ENCODE results near the gene TEAD1.

DNA sequence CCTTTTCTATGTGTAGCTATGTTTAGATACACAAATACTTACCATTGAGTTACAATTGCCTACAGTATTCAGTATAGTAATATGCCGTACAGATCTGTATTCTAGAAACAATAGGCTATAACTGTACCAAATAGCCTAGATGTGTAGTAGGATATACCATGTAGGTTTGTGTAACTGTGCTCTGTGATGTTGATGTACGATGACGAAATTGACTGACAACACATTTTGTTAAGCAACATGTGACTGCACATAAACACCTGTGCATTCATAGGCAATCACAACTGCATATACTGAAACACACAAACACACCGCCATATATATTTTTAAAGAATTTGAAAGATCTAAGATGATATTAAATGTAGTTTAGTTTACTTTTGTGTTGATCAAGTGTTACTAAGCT is 60.4 kb downstream of the TEAD1 start:
- TF ChIP-seq SMC3 (IDR thresholded peaks at IDR 0.05; ENCODE audit: borderline replicate concordance, low read length) (no peak), SP1 (IDR thresholded peaks at IDR 0.05; ENCODE audit: low read depth, low read length) (no peak), HDAC2 (IDR thresholded peaks at IDR 0.05) (no peak), POLR2A (IDR thresholded peaks at IDR 0.05; ENCODE audit: low read depth, low read length) (no peak), RELA (IDR thresholded peaks at IDR 0.05; ENCODE audit: borderline replicate concordance, partially characterized antibody) (no peak), RAD51 (IDR thresholded peaks at IDR 0.05) (no peak), CREB1 (IDR thresholded peaks at IDR 0.05; ENCODE audit: low read depth) (no peak), STAT1 (conservative IDR thresholded peaks at IDR 0.05) (no peak), RAD21 (IDR thresholded peaks at IDR 0.05; ENCODE audit: insufficient read depth, low read depth, low read length) (no peak)
- TF ChIP-seq, protein P1, sequence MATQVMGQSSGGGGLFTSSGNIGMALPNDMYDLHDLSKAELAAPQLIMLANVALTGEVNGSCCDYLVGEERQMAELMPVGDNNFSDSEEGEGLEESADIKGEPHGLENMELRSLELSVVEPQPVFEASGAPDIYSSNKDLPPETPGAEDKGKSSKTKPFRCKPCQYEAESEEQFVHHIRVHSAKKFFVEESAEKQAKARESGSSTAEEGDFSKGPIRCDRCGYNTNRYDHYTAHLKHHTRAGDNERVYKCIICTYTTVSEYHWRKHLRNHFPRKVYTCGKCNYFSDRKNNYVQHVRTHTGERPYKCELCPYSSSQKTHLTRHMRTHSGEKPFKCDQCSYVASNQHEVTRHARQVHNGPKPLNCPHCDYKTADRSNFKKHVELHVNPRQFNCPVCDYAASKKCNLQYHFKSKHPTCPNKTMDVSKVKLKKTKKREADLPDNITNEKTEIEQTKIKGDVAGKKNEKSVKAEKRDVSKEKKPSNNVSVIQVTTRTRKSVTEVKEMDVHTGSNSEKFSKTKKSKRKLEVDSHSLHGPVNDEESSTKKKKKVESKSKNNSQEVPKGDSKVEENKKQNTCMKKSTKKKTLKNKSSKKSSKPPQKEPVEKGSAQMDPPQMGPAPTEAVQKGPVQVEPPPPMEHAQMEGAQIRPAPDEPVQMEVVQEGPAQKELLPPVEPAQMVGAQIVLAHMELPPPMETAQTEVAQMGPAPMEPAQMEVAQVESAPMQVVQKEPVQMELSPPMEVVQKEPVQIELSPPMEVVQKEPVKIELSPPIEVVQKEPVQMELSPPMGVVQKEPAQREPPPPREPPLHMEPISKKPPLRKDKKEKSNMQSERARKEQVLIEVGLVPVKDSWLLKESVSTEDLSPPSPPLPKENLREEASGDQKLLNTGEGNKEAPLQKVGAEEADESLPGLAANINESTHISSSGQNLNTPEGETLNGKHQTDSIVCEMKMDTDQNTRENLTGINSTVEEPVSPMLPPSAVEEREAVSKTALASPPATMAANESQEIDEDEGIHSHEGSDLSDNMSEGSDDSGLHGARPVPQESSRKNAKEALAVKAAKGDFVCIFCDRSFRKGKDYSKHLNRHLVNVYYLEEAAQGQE (IDR thresholded peaks at IDR 0.05; ENCODE audit: low read depth, low read length) = no peak
- TF ChIP-seq, protein P2, sequence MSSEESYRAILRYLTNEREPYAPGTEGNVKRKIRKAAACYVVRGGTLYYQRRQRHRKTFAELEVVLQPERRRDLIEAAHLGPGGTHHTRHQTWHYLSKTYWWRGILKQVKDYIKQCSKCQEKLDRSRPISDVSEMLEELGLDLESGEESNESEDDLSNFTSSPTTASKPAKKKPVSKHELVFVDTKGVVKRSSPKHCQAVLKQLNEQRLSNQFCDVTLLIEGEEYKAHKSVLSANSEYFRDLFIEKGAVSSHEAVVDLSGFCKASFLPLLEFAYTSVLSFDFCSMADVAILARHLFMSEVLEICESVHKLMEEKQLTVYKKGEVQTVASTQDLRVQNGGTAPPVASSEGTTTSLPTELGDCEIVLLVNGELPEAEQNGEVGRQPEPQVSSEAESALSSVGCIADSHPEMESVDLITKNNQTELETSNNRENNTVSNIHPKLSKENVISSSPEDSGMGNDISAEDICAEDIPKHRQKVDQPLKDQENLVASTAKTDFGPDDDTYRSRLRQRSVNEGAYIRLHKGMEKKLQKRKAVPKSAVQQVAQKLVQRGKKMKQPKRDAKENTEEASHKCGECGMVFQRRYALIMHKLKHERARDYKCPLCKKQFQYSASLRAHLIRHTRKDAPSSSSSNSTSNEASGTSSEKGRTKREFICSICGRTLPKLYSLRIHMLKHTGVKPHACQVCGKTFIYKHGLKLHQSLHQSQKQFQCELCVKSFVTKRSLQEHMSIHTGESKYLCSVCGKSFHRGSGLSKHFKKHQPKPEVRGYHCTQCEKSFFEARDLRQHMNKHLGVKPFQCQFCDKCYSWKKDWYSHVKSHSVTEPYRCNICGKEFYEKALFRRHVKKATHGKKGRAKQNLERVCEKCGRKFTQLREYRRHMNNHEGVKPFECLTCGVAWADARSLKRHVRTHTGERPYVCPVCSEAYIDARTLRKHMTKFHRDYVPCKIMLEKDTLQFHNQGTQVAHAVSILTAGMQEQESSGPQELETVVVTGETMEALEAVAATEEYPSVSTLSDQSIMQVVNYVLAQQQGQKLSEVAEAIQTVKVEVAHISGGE (CRISPR knock-in tag; IDR thresholded peaks at IDR 0.05) = no peak
- TF ChIP-seq, protein P3, sequence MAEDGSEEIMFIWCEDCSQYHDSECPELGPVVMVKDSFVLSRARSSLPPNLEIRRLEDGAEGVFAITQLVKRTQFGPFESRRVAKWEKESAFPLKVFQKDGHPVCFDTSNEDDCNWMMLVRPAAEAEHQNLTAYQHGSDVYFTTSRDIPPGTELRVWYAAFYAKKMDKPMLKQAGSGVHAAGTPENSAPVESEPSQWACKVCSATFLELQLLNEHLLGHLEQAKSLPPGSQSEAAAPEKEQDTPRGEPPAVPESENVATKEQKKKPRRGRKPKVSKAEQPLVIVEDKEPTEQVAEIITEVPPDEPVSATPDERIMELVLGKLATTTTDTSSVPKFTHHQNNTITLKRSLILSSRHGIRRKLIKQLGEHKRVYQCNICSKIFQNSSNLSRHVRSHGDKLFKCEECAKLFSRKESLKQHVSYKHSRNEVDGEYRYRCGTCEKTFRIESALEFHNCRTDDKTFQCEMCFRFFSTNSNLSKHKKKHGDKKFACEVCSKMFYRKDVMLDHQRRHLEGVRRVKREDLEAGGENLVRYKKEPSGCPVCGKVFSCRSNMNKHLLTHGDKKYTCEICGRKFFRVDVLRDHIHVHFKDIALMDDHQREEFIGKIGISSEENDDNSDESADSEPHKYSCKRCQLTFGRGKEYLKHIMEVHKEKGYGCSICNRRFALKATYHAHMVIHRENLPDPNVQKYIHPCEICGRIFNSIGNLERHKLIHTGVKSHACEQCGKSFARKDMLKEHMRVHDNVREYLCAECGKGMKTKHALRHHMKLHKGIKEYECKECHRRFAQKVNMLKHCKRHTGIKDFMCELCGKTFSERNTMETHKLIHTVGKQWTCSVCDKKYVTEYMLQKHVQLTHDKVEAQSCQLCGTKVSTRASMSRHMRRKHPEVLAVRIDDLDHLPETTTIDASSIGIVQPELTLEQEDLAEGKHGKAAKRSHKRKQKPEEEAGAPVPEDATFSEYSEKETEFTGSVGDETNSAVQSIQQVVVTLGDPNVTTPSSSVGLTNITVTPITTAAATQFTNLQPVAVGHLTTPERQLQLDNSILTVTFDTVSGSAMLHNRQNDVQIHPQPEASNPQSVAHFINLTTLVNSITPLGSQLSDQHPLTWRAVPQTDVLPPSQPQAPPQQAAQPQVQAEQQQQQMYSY (CRISPR knock-in tag; IDR thresholded peaks at IDR 0.05) = no peak
- TF ChIP-seq, protein P4, sequence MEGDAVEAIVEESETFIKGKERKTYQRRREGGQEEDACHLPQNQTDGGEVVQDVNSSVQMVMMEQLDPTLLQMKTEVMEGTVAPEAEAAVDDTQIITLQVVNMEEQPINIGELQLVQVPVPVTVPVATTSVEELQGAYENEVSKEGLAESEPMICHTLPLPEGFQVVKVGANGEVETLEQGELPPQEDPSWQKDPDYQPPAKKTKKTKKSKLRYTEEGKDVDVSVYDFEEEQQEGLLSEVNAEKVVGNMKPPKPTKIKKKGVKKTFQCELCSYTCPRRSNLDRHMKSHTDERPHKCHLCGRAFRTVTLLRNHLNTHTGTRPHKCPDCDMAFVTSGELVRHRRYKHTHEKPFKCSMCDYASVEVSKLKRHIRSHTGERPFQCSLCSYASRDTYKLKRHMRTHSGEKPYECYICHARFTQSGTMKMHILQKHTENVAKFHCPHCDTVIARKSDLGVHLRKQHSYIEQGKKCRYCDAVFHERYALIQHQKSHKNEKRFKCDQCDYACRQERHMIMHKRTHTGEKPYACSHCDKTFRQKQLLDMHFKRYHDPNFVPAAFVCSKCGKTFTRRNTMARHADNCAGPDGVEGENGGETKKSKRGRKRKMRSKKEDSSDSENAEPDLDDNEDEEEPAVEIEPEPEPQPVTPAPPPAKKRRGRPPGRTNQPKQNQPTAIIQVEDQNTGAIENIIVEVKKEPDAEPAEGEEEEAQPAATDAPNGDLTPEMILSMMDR (IDR thresholded peaks at IDR 0.05 in 2 of 3, conservative IDR thresholded peaks at IDR 0.05 in 1 of 3; ENCODE audit: control insufficient read depth in 2 of 3, extremely low read depth in 1 of 3, insufficient read depth in 1 of 3, low read depth in 3 of 3, low read length in 3 of 3) = no peak
